Activated naive CD4-positive, alpha-beta T cell (primary cell): ENCODE results near the gene CLDN1.
"Not testable (repeated sequence)": the region's sequence is repeated elsewhere in the genome, so short reads cannot be mapped to it uniquely, and the experiment has no call there.

Experiments used
- DNase-seq, 4 experiments: peaks; one replicate each; lab custom pipeline; 2025; lab: John Stamatoyannopoulos, UW

CLDN1 gene

DNA sequence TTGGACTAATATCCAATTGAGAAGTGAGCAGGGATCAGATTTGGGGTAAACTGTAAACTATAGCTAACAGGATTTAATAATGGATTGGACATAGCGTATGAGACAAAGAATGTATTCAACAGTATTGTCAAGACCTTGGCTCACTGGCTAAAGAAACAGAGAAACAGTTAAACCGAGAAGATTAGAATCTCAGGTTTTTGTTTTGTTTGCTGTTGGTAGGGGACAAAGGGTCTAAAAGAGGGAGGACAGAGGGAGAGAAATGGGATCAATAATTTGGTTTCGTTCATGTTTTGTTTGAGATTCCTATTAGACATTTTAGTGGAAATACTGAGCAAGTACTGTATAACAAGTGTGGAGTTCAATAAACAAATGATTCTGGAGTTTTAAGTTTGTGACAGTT lies 28.6 kb downstream of the CLDN1 start:
- DNase-seq: no peak

DNA sequence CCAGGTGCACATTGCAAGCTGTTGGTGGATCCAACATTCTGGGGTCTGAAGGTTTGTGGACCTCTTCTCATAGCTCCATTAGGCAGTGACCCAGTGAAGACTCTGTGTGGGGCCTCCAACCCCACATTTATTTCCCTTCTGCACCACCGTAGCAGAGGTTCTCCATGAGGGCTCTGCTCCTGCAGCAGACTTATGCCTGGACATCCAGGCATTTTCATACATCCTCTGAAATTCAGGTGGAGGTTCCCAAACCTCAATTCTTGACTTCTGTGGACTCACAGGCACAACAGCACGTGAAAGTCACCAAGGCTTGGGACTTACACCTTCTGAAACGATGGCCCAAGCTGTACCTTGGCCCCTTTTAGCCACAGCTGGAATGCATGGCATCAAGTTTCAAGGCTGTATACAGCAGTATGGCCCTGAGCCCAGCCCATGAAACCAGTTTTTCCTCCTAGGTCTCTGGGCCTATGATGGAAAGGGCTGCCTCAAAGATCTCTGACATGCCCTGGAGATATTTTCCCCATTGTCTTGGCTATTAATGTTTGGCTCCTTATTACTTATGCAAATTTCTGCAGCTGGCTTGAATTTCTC lies 30.2 kb downstream of the CLDN1 start:
- DNase-seq: no peak

DNA sequence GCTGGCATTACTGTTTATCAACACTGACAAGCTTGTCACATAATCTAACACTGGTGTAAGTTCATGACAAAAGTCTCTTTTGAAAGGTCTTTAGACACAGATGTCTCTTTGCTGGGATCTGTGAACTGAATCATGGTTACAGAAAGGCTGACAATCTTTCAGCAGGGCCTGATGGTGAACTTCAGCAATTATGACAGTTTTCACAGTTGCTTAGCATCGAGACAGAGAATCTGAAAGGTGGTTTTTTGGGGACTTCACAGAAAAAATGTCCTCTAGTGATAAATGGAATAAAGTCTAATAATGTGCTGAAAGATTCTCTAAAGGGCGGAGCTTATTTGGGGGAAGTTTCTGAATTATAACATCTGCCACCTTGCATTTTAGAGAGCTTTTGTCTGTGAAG lies 32.3 kb downstream of the CLDN1 start:
- DNase-seq: no peak

DNA sequence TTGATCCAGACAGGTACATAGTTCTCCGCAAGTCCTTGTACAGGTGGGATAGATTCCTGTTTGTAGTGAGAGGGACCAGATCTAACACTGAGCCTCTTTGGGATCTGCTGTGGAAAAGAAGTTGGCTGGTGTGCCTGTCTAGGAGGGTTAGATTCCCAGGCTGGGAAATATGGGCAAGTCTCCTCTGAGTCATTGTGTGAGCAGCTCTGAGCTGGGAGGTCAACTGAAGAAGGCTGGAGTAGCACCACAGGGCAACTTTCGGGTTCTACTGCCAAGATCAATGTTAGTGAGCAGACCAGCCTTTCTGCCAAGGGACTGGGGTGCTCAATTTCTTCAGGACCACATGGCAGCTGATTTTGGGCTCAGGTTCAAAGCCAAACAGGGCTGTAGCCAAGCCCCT lies 33.4 kb downstream of the CLDN1 start:
- no peak for DNase-seq

DNA sequence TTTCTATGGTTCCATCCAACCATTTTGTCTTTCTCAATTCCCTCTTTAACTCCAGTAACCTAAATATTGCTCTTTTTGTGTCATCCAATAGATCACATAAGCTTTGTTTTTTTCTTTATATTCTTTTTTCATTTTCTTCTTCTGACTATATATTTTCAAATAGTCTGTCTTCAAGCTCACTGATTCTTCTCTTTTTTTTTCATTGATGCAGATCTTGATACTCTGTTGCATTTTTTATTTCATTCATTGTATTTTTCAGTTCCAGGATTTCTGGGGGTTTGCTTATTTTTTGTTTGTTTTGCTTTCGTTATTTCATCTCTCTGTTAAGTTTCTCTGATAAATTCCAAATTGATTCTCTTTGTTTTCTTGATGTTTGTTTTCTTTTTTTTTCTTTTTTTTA lies 36.2 kb downstream of the CLDN1 start:
- no peak for DNase-seq

DNA sequence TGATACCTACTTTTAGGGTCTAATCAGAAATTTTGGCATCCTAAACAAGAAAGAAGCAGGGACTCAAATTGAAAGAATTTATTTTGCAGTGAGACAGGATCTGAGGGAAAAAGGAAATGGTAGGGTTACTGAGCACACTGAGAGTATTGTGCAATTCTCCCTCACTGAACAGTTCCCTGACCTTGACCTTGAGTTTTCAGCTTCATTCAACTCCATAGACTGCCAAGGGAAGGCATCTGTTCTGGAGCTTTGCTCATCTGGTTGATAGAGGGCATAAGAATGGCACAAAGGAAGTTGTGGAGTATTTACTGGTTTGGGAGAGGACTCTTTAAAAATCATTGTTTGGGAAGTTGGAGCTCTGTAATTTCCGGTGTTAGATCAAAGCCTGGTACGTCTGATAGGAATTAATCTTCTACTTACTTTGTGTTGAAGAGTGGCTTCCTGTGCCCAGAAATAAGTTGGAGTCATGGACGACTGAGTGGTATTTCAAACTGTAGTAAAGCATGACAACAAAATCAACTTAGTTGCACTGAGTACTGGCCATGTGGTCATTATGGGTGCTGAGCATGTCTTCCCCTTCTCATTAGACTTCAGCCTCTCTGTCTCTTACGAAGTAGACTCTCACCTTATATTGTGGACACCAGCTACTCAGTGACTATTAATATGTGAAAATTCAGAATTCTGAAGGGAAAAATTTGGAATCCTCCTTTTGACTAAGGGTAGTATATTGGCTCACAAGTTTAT lies 40.8 kb downstream of the CLDN1 start:
- no peak for DNase-seq

DNA sequence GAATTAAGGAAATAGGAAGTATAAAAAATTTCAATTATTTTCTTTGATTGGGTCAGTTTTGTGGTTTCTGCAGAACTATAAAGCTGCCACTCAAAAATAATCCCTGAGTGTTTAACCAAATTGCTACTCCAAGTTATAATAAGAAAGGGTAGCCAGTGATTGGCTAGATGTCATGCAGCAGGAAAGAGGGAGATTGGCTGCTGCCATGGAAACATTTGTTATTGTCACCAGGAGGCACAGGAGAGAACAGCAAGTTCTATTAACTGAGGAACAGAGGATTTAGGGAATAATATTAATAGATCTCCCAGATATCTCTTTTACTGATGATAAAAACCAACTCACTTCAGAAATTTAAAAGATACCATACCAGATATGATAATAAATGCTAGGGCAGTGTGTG lies 42.6 kb downstream of the CLDN1 start:
- no peak for DNase-seq

DNA sequence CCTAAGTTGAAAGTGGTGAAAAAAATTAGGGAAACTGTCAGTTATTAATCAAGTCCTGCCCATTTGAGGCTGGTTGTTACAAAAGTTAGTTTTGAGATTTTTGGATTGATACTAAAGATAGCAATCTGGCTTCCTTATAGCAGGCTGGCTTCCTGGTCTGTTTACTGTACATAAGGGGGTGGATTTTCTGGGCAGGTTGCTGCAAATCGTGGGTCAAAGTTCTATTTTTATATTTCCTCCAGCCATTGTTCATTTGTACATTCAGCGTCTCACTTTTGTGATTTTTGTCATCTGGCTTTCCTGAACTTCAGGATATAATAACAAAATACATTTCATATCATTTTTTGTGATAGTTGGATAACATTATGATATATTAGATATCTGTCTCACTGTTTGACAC lies 49.5 kb downstream of the CLDN1 start:
- DNase-seq: no peak

DNA sequence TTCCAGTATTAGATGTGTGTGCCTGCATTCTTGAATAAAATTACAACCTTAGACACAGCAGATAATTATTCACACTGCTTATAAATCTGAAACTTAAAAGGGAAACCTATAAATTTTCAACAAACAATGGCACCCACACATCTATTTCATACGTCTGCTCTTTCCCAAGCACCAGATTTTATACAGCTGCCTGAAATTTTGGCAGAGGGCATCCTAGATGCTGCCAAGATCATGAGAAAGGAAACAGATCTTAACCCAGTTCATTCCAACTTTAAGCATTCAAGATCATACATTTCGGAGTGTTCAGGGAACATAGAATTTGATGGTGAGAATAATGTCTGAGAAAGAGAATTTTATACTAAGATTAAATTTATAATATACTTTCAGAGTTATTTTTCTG lies 53.1 kb downstream of the CLDN1 start:
- no peak for DNase-seq

DNA sequence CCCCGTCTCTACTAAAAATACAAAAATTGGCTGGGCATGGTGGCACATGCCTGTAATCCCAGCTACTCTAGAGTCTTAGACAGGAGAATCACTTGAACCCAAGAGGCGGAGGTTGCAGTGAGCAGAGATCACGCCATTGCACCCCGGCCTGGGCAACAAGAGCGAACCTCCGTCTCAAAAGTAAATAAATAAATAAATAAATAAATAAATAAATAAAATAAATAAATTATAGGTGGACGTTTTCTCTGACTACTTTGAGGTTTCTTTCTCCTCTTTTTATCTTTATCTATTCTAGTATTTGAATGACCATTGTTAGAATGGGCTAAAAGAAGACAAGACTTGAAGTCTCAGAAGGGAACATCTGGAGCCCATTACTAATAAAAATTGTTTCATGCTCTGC lies 54.8 kb downstream of the CLDN1 start:
- DNase-seq: not testable (repeated sequence)

DNA sequence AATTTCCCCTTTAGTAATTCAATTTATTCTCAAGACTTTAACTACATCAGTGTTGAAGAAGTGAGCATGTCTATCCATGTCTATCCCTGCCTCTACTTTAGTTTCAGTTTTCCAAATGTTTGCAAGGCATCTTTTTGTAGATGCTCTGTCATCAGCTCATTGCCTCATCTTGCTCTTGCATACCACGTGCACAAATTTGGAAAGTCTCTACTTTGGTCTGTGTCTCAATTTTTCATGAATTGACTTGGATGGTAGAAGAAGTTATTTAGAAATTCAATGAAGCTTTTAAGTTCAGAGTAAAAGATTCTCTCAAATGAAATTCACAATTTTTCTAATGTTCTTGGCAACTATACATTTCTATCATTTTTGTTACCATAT lies 55.3 kb downstream of the CLDN1 start:
- DNase-seq: no peak

DNA sequence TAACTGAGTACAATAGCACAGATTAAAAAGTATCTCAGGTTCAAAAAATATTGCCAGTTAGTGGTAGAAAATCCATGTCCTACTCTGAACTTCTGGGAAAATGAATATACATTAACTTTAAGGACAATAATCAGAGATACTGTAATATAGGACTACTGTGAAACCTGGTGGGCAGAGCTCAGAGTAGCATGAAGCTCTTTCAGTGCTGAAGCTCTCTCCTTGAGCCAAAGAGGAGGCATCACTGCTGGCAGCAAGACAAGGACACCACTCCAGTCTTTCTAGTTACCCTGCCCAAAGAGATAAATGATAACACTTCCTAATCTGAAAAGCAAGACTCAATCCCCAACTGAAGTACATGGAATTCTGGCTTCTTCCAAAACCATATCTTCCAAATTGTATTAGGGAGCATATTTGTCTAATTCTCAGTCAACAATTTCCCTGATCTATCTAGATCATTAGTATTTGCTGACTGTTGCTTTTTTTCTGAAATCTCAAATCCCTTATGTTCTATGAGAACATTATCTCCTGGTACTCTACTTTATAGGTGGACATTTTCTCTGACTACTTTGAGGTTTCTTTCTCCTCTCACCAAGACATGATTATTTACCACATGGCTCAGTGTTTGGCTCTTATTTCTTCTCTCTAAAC lies 55.9 kb downstream of the CLDN1 start:
- no peak for DNase-seq

DNA sequence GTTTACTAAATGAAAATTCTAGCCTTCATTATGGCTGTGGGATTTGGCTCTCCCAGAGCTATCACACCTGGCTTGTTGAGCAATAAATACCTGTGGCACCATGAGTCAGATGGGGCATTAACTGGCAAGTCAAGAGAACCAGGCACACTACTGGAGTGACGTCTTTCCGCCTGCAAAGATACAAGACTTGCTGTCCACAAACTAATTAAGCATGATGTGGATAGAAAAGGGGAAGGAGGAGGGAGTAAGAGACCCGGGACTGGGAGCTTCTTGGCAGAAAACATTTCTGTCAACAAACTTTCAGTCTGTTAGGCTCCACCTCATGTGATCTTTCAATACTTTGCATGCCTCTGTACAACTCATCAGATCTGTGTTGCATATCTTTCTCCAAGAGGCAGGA lies 56.5 kb downstream of the CLDN1 start:
- DNase-seq: no peak

DNA sequence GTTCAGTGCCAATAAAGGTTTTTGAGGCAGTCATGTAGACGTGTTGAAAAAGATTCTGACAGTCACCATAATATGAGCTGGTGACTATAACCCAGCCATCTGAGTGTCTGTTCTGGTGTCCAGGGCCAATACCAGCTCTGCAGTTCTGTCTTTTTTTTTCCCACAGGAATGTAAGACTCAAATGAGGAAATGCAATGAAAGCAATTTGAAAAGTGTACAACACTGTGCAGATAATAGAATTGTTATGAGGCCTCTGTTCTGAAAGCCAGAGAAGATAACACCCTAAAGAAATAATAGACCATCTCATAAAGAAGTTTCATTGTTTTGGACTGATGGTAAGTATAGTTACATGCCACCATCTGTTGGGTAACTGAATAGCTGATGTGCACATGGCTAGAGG lies 57.1 kb downstream of the CLDN1 start:
- DNase-seq: no peak

DNA sequence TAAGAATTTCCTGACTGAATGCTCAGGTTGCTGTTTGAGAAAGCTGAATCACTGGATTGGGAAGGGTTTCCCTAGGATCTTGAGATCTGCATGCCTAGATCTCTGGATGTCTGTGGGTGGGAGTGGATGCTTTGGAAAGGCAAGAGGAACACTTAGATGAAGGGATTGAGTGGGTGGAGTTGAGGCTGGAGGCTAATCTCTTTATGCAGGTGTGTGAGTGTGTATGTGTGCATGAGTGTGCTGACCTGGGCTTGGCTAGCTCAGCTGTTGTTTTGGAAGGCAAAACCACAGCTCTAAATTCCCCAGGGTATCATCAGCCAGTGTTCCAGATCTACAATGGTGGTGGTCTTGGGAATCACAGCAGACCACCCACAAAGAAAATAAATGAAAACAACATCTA lies 60.5 kb downstream of the CLDN1 start:
- no peak for DNase-seq

DNA sequence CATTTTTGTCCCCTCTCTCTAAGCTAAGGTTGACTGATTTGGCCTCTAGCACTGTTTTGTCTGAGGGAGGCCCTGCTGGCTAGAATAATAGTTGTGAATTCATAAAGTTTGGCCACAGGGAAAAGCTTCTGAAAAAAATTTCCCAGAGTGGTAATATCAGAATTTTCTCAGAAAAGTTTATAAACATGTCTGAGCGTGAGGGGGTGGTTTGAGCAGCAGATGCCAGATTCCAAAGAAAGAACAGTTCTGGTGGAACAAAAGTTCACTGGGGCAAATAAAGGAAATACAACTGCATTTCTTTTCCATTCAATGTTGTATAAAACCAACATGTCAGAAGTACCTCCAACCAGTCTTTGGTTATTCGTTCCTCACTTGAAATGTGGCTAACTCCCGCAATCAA lies 61.2 kb downstream of the CLDN1 start:
- no peak for DNase-seq

DNA sequence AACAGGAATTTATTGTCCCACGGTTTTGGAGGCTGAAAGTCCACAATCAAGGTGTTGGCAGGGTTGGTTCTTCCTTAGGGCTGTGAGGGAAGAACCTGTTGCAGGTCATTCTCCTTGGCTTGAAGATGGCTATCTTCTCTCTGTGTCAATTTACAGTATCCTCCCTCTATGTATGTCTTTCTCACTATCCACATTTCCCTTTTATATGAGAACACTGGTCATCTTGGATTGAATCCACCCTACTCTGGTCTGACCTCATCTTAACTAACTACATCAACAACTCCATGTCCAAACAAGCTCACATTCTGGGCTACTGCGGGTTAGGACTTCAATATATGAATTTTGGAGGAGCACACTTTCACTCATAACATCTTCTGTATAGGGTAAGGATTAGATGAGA lies 61.9 kb downstream of the CLDN1 start:
- DNase-seq: no peak

DNA sequence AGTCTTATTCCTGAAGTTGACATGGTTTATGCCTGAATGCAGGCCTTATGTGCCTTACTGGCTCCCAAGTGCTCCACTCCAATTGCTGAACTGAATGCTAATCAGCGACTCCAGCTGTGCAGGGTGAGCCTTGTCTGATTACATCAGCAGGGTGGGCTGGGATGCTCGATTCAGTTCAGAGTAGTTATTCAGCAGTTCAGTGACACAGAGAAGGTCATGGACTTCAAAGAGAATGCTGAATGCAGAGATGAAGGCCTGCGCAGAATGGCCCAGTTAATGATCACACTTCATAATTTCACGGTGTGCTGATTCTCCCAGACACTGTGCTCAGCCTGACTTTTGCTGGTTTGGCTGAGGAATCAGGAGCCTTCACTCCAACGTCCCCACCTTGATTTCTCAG lies 63.6 kb downstream of the CLDN1 start:
- DNase-seq: no peak
